ENCODE results near the gene GRK5. TPM values are rescaled to one million over a fixed set of nuclear protein-coding genes. Genes with fewer than 3 reads are reported as not detected.

GRK5 gene
- total RNA-seq, 1 experiment from 2014 or later = 4.8 TPM

DNA sequence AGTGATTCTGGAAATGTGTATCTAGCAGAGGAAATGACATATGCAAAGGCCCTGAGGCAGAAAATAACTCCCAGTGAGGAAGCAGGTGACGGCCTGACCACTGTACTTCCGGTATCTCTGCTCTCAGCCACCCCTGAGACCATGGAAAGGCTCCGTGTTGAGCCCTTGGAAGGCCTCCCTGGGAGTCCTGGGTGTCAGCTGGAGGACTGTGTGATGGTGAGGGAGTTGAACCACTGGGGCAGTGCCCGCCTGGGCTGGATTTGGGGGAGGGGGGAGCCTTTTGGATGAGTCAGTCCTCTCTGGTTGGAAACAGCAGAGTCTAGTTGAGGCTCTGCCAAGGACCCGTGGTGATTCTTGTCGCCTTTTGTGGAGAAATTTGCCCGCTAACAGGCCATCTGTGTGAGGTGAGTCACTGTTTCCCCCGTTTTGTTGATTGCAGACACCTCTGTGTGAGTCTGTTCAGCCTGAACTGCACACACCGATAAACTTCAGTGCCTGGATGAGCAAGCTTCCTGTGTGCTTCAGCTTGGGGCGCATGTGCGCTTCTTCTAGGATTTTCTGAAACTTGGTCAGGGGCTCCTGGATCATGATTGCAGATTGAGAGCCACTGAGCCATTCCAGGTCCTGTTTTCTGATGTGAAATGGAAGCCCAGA lies 98.6 kb downstream of the GRK5 start:
- no peaks in the 10 kb centered on the region for H3K27me3 ChIP-seq (ENCODE audit: insufficient read depth, low read depth)
- peak overlapping the region; percentile 86 for H3K27ac ChIP-seq
- intact Hi-C loops (cut with micrococcal nuclease; ENCODE audit: unreplicated experiment) = loop anchor here (1.0 to 10.0 kb wide), 4 partner anchors 9 to 359 kb away; no protein-coding TSS in a partner anchor
- peak overlapping the region; percentile 80 for H3K4me2 ChIP-seq
- TF ChIP-seq, protein P1, sequence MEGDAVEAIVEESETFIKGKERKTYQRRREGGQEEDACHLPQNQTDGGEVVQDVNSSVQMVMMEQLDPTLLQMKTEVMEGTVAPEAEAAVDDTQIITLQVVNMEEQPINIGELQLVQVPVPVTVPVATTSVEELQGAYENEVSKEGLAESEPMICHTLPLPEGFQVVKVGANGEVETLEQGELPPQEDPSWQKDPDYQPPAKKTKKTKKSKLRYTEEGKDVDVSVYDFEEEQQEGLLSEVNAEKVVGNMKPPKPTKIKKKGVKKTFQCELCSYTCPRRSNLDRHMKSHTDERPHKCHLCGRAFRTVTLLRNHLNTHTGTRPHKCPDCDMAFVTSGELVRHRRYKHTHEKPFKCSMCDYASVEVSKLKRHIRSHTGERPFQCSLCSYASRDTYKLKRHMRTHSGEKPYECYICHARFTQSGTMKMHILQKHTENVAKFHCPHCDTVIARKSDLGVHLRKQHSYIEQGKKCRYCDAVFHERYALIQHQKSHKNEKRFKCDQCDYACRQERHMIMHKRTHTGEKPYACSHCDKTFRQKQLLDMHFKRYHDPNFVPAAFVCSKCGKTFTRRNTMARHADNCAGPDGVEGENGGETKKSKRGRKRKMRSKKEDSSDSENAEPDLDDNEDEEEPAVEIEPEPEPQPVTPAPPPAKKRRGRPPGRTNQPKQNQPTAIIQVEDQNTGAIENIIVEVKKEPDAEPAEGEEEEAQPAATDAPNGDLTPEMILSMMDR (conservative IDR thresholded peaks at IDR 0.05) = no peak
- TF ChIP-seq EZH2 (IDR thresholded peaks at IDR 0.05; ENCODE audit: low read depth) = no peak
- no peaks in the 10 kb centered on the region for H3K9me3 ChIP-seq (ENCODE audit: insufficient read depth, low read depth)
- H4K20me1 ChIP-seq (ENCODE audit: insufficient read depth) = no peaks in the 10 kb centered on the region
- ChIA-PET POLR2A (ENCODE audit: unreplicated experiment) (interaction anchor here (0.7 kb wide), 2 partner anchors 17 to 52 kb away, joined by 3 to 4 read pairs; no protein-coding TSS in a partner anchor), CTCF (interaction anchor here (0.6 kb wide), 1 partner anchor 53 kb away, joined by 5 read pairs; no protein-coding TSS in a partner anchor)
- H3K9me2 ChIP-seq (ENCODE audit: insufficient read depth) = no peaks in the 10 kb centered on the region
- H3K36me3 ChIP-seq (ENCODE audit: low read depth) = no peaks in the 10 kb centered on the region
- BruUV-seq (replicated peaks) = no TSS peak
- H2AFZ ChIP-seq = no peak overlapping the region
- H3F3A ChIP-seq (ENCODE audit: insufficient read depth, low read depth) = peaks cover 30% of the 10 kb centered on the region
- H3K4me1 ChIP-seq (replicated peaks; ENCODE audit: insufficient read depth) = peaks cover 62% of the 10 kb centered on the region
- DNase-seq = peak; percentile 79 to 93
- peak overlapping the region; percentile 47; the same call in 1 of the 2 replicates for H3K4me3 ChIP-seq
- no peaks in the 10 kb centered on the region for H3K79me2 ChIP-seq (ENCODE audit: low read depth)

- BruUV-seq (replicated peaks) = TSS peak; percentile 71
- intact Hi-C loops (cut with micrococcal nuclease; ENCODE audit: unreplicated experiment) = loop anchor here (1.0 to 10.0 kb wide), 4 partner anchors 9 to 358 kb away; no protein-coding TSS in a partner anchor
- H3K4me3 ChIP-seq = peak overlapping the region; percentile 47; the same call in 1 of the 2 replicates
Observed at GRCh38 chr10:119306514-119306951, 99.2 kb downstream of the GRK5 start.

GRCh38 chr10:119306986-119307392 lies 99.6 kb downstream of the GRK5 start:
- H3K4me1 ChIP-seq (replicated peaks; ENCODE audit: insufficient read depth) = peaks cover 53% of the 10 kb centered on the region

More at GRCh38 chr10:119306514-119306951, 99.2 kb downstream of the GRK5 start:
- Histone ChIP-seq H3K27ac (peak overlapping the region; percentile 86), H3K79me2 (ENCODE audit: low read depth) (no peaks in the 10 kb centered on the region), H3K27me3 (ENCODE audit: insufficient read depth, low read depth) (no peaks in the 10 kb centered on the region), H3K4me1 (replicated peaks; ENCODE audit: insufficient read depth) (peaks cover 57% of the 10 kb centered on the region), H3K9me2 (ENCODE audit: insufficient read depth) (no peaks in the 10 kb centered on the region), H4K20me1 (ENCODE audit: insufficient read depth) (no peaks in the 10 kb centered on the region), H3K36me3 (ENCODE audit: low read depth) (no peaks in the 10 kb centered on the region), H3K4me2 (peak overlapping the region; percentile 80), H3F3A (ENCODE audit: insufficient read depth, low read depth) (peaks cover 30% of the 10 kb centered on the region), H2AFZ (no peak overlapping the region), H3K9me3 (ENCODE audit: insufficient read depth, low read depth) (no peaks in the 10 kb centered on the region)
- CTCF ChIA-PET = interaction anchor here (0.6 kb wide), 1 partner anchor 53 kb away, joined by 5 read pairs; no protein-coding TSS in a partner anchor
- peak; percentile 40 to 50 for DNase-seq
- POLR2A ChIA-PET (ENCODE audit: unreplicated experiment) = interaction anchor here (0.7 kb wide), 2 partner anchors 17 to 53 kb away, joined by 3 to 4 read pairs; no protein-coding TSS in a partner anchor
- TF ChIP-seq EZH2 (IDR thresholded peaks at IDR 0.05; ENCODE audit: low read depth) = no peak
- TF ChIP-seq, protein P1 (conservative IDR thresholded peaks at IDR 0.05) = peak; percentile 42; the same call in 1 of the 2 replicates

More at GRCh38 chr10:119306986-119307392, 99.6 kb downstream of the GRK5 start:
- Histone ChIP-seq H3K36me3 (ENCODE audit: low read depth) (no peaks in the 10 kb centered on the region), H3K4me2 (peak overlapping the region; percentile 80), H3K27ac (peak overlapping the region; percentile 86), H3K79me2 (ENCODE audit: low read depth) (no peaks in the 10 kb centered on the region), H3K9me3 (ENCODE audit: insufficient read depth, low read depth) (no peaks in the 10 kb centered on the region), H2AFZ (no peak overlapping the region), H3K9me2 (ENCODE audit: insufficient read depth) (no peaks in the 10 kb centered on the region), H3K4me3 (peak overlapping the region; percentile 47; the same call in 1 of the 2 replicates), H3K27me3 (ENCODE audit: insufficient read depth, low read depth) (no peaks in the 10 kb centered on the region), H4K20me1 (ENCODE audit: insufficient read depth) (no peaks in the 10 kb centered on the region), H3F3A (ENCODE audit: insufficient read depth, low read depth) (peaks cover 30% of the 10 kb centered on the region)
- BruUV-seq (replicated peaks) = no TSS peak
- no peak for DNase-seq
- CTCF ChIA-PET = no interaction called here
- TF ChIP-seq EZH2 (IDR thresholded peaks at IDR 0.05; ENCODE audit: low read depth) = no peak
- TF ChIP-seq, protein P1 (conservative IDR thresholded peaks at IDR 0.05) = no peak; the same call in 1 of the 2 replicates
- intact Hi-C loops (cut with micrococcal nuclease; ENCODE audit: unreplicated experiment) = loop anchor here (1.0 to 10.0 kb wide), 4 partner anchors 8 to 358 kb away; no protein-coding TSS in a partner anchor
- POLR2A ChIA-PET (ENCODE audit: unreplicated experiment) = interaction anchor here (0.7 kb wide), 1 partner anchor 18 kb away, joined by 3 read pairs; no protein-coding TSS in a partner anchor

Measured in PC-9 (cell line).